HepG2 (cell line): Measurements from ENCODE around the gene C16orf95.

Experiments
- CHD4 ChIP-seq: fragments of 200-600 bp; sonication (generic); IDR thresholded peaks from 2 replicates; pipeline ENCODE4 v1.7.0; 2017; ENCODE audit warnings: mild to moderate bottlenecking, low read length, borderline replicate concordance
- ELF1 ChIP-seq: sonication (generic); formaldehyde crosslinking; IDR thresholded peaks from 2 replicates; pipeline ENCODE4 v1.4.0; 2020; ENCODE audit warnings: missing genetic modification reagents
- NRL ChIP-seq: sonication (generic); formaldehyde crosslinking; IDR thresholded peaks from 2 replicates; pipeline ENCODE4 v1.5.0; 2020; ENCODE audit warnings: missing genetic modification reagents, mild to moderate bottlenecking, moderate library complexity, borderline replicate concordance
- POLR2AphosphoS2 ChIP-seq: IDR thresholded peaks from 2 replicates; pipeline ENCODE4 v1.6.1; 2011; ENCODE audit warnings: low read depth, low read length, improper control_type of control experiment
- TCF12 ChIP-seq, 2 experiments: fragments of 450-650 bp in 1 of 2; sonication (generic) in 1 of 2; formaldehyde crosslinking in 1 of 2; IDR thresholded peaks; 2 replicates each; pipeline versions ENCODE4 v1.6.1 to v1.8.0; 2017 to 2022; ENCODE audit warnings: antibody characterized with exemption in 1 of 2, mild to moderate bottlenecking in 1 of 2, missing genetic modification reagents in 1 of 2, moderate library complexity in 1 of 2
- ZNF703 ChIP-seq: sonication (generic); formaldehyde crosslinking; IDR thresholded peaks from 2 replicates; pipeline ENCODE4 v1.5.1; 2020; ENCODE audit warnings: missing genetic modification reagents, mild to moderate bottlenecking, moderate library complexity, borderline replicate concordance

DNA sequence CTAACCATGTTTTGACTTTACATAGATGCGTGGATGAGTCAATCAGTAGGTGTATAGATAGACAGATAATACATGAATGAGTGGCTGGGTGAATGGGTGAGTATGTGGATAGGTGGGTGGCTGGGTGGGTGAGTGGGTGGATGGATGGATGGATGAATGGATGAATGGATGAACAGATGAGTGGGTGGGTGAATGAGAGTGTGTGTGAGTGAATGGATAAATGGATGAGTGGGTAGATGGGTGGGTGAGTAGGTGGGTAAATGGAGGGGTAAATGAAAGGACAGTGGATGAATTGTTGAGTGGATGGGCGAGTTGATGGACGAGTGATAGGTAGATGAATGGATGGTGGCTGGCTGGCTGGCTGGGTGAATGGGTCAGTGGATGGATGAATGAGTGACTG is 23.2 kb downstream of the C16orf95 start:
- TF ChIP-seq ELF1 (CRISPR knock-in tag) (no peak), CHD4 (no peak), TCF12 (IDR thresholded peaks at IDR 0.05) (no peak), TCF12 (CRISPR knock-in tag; IDR thresholded peaks at IDR 0.05) (no peak), ZNF703 (CRISPR knock-in tag) (no peak), NRL (CRISPR knock-in tag) (no peak), POLR2AphosphoS2 (no peak)
